ENCODE results near the gene TXNRD1.
A peak's percentile ranks its signal among the peaks of the same experiment; 100 is the strongest.

Gene TXNRD1

GRCh38 chr12:104340925-104341611 is 125.5 kb downstream of the TXNRD1 start:
- TF ChIP-seq ZNF37A (tag by site-specific recombination; IDR thresholded peaks at IDR 0.05), result no peak
- no peak for TF ChIP-seq ZNF350 (tag by site-specific recombination; IDR thresholded peaks at IDR 0.05)
- no peak for TF ChIP-seq ZNF701 (tag by site-specific recombination; IDR thresholded peaks at IDR 0.05)
- peak; percentile 87 for TF ChIP-seq ZIC2 (tag by site-specific recombination; IDR thresholded peaks at IDR 0.05)
- H3K9me3 ChIP-seq (ENCODE audit: control insufficient read depth, insufficient read depth, low read depth, low read length), result no peaks in the 10 kb centered on the region
- no peak overlapping the region for H3K4me3 ChIP-seq (ENCODE audit: low read depth, low read length)
- ChIA-PET CTCF (interaction anchor here (1.0 kb wide), 1 partner anchor 14 kb away, joined by 3 read pairs; no protein-coding TSS in a partner anchor), POLR2A (interaction anchor here (0.9 kb wide), 1 partner anchor 28 kb away, joined by 3 read pairs; no protein-coding TSS in a partner anchor)
- no peaks in the 10 kb centered on the region for H3K4me1 ChIP-seq (ENCODE audit: control insufficient read depth, insufficient read depth, low read length)
- no peak overlapping the region for H3K27ac ChIP-seq (ENCODE audit: extremely low read depth, low read depth, low read length)
- H3K36me3 ChIP-seq (ENCODE audit: control insufficient read depth in 2 of 2, insufficient read depth in 1 of 2, low read length in 2 of 2), result peaks cover 32 to 73% of the 10 kb centered on the region in 2 experiments

GRCh38 chr12:104342147-104342546 is 126.6 kb downstream of the TXNRD1 start:
- ChIA-PET CTCF (interaction anchor here (0.5 to 1.2 kb wide), 2 partner anchors 17 to 468 kb away, joined by 3 read pairs; no protein-coding TSS in a partner anchor), POLR2A (interaction anchor here (0.9 kb wide), 1 partner anchor 29 kb away, joined by 3 read pairs; no protein-coding TSS in a partner anchor)
- Histone ChIP-seq H3K27ac (ENCODE audit: extremely low read depth, low read depth, low read length) (no peak overlapping the region), H3K4me3 (ENCODE audit: low read depth, low read length) (no peak overlapping the region), H3K36me3 (ENCODE audit: control insufficient read depth in 2 of 2, insufficient read depth in 1 of 2, low read length in 2 of 2) (peaks cover 38 to 69% of the 10 kb centered on the region in 2 experiments), H3K4me1 (ENCODE audit: control insufficient read depth, insufficient read depth, low read length) (no peaks in the 10 kb centered on the region), H3K9me3 (ENCODE audit: control insufficient read depth, insufficient read depth, low read depth, low read length) (no peaks in the 10 kb centered on the region)
- TF ChIP-seq PBX3 (CRISPR knock-in tag; IDR thresholded peaks at IDR 0.05) (no peak), ZNF366 (tag by site-specific recombination; conservative IDR thresholded peaks at IDR 0.05) (no peak), TRIM28 (IDR thresholded peaks at IDR 0.05; ENCODE audit: borderline replicate concordance, low read length) (no peak), ZBTB48 (tag by site-specific recombination; IDR thresholded peaks at IDR 0.05) (no peak), CTCF (tag by site-specific recombination; IDR thresholded peaks at IDR 0.05) (no peak), ZNF488 (tag by site-specific recombination; IDR thresholded peaks at IDR 0.05) (no peak), KLF17 (tag by site-specific recombination; IDR thresholded peaks at IDR 0.05) (no peak), PRDM6 (tag by site-specific recombination; IDR thresholded peaks at IDR 0.05) (no peak), TSHZ1 (tag by site-specific recombination; IDR thresholded peaks at IDR 0.05; ENCODE audit: borderline replicate concordance) (no peak), MZF1 (tag by site-specific recombination; IDR thresholded peaks at IDR 0.05; ENCODE audit: borderline replicate concordance) (no peak), OSR2 (tag by site-specific recombination; IDR thresholded peaks at IDR 0.05) (no peak), ZNF2 (tag by site-specific recombination; IDR thresholded peaks at IDR 0.05) (no peak), ZNF561 (tag by site-specific recombination; IDR thresholded peaks at IDR 0.05; ENCODE audit: borderline replicate concordance) (no peak), ZNF18 (tag by site-specific recombination; IDR thresholded peaks at IDR 0.05) (no peak), MEIS1 (CRISPR knock-in tag; IDR thresholded peaks at IDR 0.05; ENCODE audit: borderline replicate concordance) (no peak), ZNF639 (tag by site-specific recombination; IDR thresholded peaks at IDR 0.05) (no peak)
